Stimulated activated CD8-positive, alpha-beta memory T cell treated with anti-CD3 and anti-CD28 coated beads, Interleukin-4, amount 100 ng/mL, for 1 hour (primary cell): ENCODE data around the gene CDY2A.
"Not testable (repeated sequence)": the region's sequence is repeated elsewhere in the genome, so short reads cannot be mapped to it uniquely, and the experiment has no call there.

ENCODE experiments used
- DNase-seq, 2 donors: peaks; one replicate each; pipeline ENCODE4 v3.0.0-alpha.2; 2020; ENCODE audit warnings: low read depth in 2 of 2, low spot score in 1 of 2

Gene CDY2A

GRCh38 chrY:18025487-18025886, at the start of gene CDY2A:
CDY2A (plus strand) TSS chrY:18025787; CDS start chrY:18026115, 328 bp downstream.
- not testable (repeated sequence) for DNase-seq

- DNase-seq: not testable (repeated sequence)
These were observed 28.0 kb upstream of the CDY2A start for GRCh38 chrY:17997586-17997985.

GRCh38 chrY:17998266-17998665, 27.3 kb upstream of the CDY2A start:
- DNase-seq: not testable (repeated sequence)

- not testable (repeated sequence) for DNase-seq
These were observed 1.7 kb upstream of the CDY2A start for GRCh38 chrY:18023897-18024296.

GRCh38 chrY:18028845-18029244, 3.3 kb downstream of the CDY2A start:
- DNase-seq: not testable (repeated sequence)

GRCh38 chrY:18030178-18030577, 4.6 kb downstream of the CDY2A start:
- not testable (repeated sequence) for DNase-seq

GRCh38 chrY:18034100-18034814, 8.7 kb downstream of the CDY2A start:
- not testable (repeated sequence) for DNase-seq

GRCh38 chrY:18034864-18035263, 9.3 kb downstream of the CDY2A start:
- DNase-seq: not testable (repeated sequence)

- DNase-seq: not testable (repeated sequence)
These were observed 19.4 kb downstream of the CDY2A start for GRCh38 chrY:18044990-18045389.

- DNase-seq: not testable (repeated sequence)
These were observed 22.8 kb downstream of the CDY2A start for GRCh38 chrY:18048149-18049040.

GRCh38 chrY:18049061-18049460, 23.5 kb downstream of the CDY2A start:
- not testable (repeated sequence) for DNase-seq

- DNase-seq: not testable (repeated sequence)
These were observed 30.9 kb downstream of the CDY2A start for GRCh38 chrY:18056473-18056872.

- not testable (repeated sequence) for DNase-seq
These were observed 47.9 kb downstream of the CDY2A start for GRCh38 chrY:18073464-18073863.
